GDM1 (cell line): Measurements from ENCODE around the gene LRRC25.
"Not testable (repeated sequence)": the region's sequence is repeated elsewhere in the genome, so short reads cannot be mapped to it uniquely, and the experiment has no call there.

Experiments
- DNase-seq: peaks from one replicate; lab custom pipeline; 2025; lab: John Stamatoyannopoulos, UW

LRRC25 gene

DNA sequence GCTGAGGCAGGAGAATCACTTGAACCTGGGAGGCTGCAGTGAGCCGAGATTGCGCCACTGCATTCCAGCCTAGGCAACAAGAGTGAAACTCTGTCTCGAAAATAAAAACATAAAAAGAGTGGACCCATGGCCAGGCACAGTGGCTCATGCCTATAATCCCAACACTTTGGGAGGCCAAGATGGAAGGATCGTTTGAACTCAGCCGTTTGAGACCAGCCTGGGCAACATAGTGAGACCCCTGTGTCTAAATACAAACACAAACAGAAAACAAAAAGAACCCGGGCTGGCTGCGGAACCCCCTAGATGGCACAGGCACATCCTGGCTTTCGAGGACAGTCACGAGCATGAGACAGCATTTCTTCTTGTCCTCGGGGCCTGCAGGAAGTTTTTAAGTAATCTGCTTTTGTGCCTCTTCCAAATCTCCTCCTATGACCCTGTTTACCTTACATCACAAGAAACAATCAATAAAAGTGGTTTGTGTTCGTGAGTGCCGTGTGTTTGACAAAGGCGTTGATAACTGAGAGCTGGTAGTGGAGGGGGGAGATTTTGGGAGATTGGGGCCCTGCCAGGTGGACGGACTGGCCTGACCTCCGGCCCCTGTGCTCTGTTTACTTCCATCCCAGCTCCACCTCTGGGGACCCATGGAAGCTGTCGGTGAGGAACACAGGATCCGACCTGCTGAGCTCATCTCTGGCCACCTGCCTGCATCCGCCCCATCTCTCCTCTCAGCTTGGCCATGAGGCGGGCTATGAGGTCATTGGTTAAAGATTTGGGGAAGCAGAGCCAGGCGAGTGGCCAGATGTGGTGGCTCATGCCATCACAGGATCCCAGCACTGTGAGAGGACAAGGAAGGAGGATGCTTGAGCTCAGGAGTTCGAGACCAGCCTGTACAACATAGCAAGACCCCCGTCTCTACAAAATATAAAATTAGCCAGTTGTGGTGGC lies 17.3 kb downstream of the LRRC25 start:
- no peak for DNase-seq

GRCh38 chr19:18377026-18377425 lies 20.4 kb downstream of the LRRC25 start:
- no peak for DNase-seq

GRCh38 chr19:18373892-18374629 lies 23.4 kb downstream of the LRRC25 start:
- DNase-seq, result peak; percentile 90

GRCh38 chr19:18373407-18373891 lies 24.0 kb downstream of the LRRC25 start:
- DNase-seq, result no peak

GRCh38 chr19:18368504-18369222 lies 28.8 kb downstream of the LRRC25 start:
- DNase-seq, result no peak

GRCh38 chr19:18366021-18366435 lies 31.4 kb downstream of the LRRC25 start:
- DNase-seq, result no peak

GRCh38 chr19:18364826-18365528 lies 32.4 kb downstream of the LRRC25 start:
- DNase-seq, result peak; percentile 23

DNA sequence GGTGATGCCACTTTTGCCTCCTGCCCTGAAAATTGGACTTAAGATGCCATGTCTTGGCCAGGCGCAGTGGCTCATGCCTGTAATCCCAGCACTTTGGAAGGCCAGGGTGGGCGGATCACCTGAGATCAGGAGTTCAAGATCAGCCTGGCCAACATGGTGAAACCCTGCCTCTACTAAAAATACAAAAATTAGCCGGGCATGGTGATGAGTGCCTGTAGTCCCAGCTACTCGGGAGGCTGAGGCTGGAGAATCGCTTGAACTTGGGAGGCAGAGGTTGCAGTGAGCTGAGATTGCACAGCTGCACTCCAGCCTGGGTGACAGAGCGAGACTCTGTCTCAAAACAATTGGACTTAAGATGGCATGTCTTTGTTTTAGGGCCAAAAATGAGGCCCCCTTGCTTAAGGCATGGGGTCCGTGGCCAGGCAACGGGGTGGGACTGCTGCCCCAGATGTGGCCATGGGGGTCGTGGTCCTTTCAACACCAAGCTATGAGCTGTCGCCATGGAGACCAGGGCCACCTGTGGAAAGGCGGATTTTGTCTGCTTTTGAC lies 33.1 kb downstream of the LRRC25 start:
- DNase-seq, result not testable (repeated sequence)

GRCh38 chr19:18363787-18364186 lies 33.6 kb downstream of the LRRC25 start:
- DNase-seq, result no peak

DNA sequence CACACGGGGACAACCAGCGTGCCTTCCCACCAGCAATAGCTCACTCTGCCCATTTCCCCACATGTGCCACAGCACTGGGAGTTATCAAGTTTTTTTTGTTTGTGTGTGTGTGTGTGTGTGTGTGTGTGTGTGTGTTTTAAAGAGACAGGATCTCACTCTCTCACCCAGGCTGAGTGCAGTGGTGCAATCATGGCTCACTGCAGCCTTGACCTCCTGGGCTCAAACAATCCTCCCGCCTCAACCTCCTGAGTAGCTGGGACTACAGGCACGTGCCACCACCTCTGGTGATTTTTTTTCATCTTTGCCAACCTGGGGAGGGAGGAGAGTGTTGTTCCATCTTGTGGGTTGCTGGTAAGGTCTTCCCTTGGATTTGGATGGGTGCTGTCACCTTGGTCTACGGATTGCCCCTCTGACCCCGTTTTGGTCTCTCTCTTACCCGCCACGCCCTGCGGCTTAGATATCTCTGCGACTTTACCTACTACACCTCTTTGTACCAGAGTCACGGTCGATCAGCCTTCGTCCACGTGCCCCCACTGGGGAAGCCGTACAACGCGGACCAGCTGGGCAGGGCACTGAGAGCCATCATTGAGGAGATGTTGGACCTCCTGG lies 34.4 kb downstream of the LRRC25 start:
- DNase-seq, result no peak

GRCh38 chr19:18361646-18362045 lies 35.8 kb downstream of the LRRC25 start:
- no peak for DNase-seq

DNA sequence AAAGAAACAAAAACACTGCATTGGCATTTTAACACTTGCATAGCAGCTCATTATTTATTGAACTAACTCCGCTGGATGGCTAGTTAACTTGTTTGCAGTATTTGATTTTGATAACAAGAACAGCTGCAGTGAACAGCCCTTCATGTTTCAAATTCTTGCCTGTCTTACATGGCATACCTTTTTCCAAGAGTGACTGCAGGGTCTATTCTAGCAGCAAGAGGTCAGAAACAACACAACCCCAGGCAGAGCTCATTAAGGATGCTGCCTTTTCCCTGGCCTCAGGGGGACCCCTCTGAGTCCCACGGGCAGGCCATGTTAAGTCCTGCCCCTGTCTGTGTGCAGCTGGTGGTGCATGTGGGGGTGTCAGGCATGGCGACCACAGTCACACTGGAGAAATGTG lies 40.4 kb downstream of the LRRC25 start:
- DNase-seq, result no peak

- DNase-seq, result not testable (repeated sequence)
These were observed 42.7 kb downstream of the LRRC25 start for GRCh38 chr19:18354743-18355142.

GRCh38 chr19:18353378-18354005 lies 43.9 kb downstream of the LRRC25 start:
- DNase-seq, result no peak

DNA sequence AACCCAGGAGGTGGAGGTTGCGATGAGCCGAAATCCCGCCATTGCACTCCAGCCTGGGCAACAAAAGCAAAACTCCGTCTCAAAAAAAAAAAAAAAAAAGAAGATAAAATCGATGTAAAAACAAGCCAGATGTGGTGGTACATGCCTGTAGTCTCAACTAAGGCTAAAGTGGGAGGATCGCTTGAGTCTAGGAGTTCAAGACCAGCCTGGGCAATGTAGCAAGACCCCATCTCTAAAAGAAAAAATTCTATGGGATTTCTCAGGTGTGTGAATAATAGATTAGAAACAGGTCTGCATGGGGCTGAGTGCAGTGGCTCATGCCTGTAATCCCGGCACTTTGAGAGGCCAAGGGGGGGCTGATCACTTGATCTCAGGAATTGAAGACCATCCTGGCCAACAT lies 45.9 kb downstream of the LRRC25 start:
- DNase-seq, result no peak

DNA sequence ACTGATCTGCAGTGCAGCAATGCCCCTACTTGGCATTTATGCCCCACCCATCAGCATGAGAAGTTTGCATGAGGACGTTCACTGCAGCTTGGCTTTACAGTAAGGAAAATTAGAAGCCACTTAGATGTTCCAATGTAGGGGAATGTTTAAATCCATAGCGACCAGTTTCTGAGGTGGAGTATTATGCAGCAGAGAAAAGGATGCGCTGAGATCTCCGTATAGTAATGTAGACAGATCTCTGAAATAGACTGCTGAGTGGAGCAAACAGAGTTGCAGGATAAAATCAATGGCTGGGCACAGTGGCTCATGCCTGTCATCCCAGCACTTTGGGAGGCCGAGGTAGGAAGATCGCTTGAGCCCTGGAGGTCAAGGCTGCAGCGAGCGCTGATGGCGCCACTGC lies 46.9 kb downstream of the LRRC25 start:
- DNase-seq, result no peak

- no peak for DNase-seq
These were observed 47.8 kb downstream of the LRRC25 start for GRCh38 chr19:18349524-18350128.

- not testable (repeated sequence) for DNase-seq
These were observed 48.5 kb downstream of the LRRC25 start for GRCh38 chr19:18348818-18349339.

GRCh38 chr19:18348171-18348570 lies 49.3 kb downstream of the LRRC25 start:
- DNase-seq, result no peak

- DNase-seq, result no peak
These were observed 51.3 kb downstream of the LRRC25 start for GRCh38 chr19:18346091-18346490.
